GM23338 (cell line): Measurements from ENCODE around the gene PBOV1.

Experiments used
- EZH2 ChIP-seq: fragments of 200-600 bp; sonication (generic); IDR thresholded peaks from one replicate; pipeline ENCODE4 v1.8.0; 2017; ENCODE audit warnings: antibody characterized with exemption, mild to moderate bottlenecking, low read depth; ENCODE audit not compliant: unreplicated experiment
- EZH2phosphoT487 ChIP-seq: fragments of 200-600 bp; sonication (generic); IDR thresholded peaks from one replicate; pipeline ENCODE4 v1.8.1; 2018; ENCODE audit warnings: antibody characterized with exemption; ENCODE audit not compliant: unreplicated experiment
- POLR2AphosphoS5 ChIP-seq: IDR thresholded peaks from 2 replicates; pipeline ENCODE4 v1.6.1; 2016; ENCODE audit warnings: antibody characterized with exemption, low read depth
- TF ChIP-seq, protein P1 (sequence below), 2 experiments: fragments of 200-600 bp in 1 of 2; sonication (generic) in 1 of 2; conservative IDR thresholded peaks; 2 replicates each; pipeline versions ENCODE4 v1.5.1 to v1.6.1; 2016 to 2017; ENCODE audit warnings: antibody characterized with exemption in 2 of 2, low read depth in 2 of 2, mild to moderate bottlenecking in 2 of 2, moderate library complexity in 1 of 2
- TF ChIP-seq, protein P2 (sequence below): IDR thresholded peaks from 2 replicates; pipeline ENCODE4 v1.6.1; 2016; ENCODE audit warnings: antibody characterized with exemption

- TF ChIP-seq, protein P1, sequence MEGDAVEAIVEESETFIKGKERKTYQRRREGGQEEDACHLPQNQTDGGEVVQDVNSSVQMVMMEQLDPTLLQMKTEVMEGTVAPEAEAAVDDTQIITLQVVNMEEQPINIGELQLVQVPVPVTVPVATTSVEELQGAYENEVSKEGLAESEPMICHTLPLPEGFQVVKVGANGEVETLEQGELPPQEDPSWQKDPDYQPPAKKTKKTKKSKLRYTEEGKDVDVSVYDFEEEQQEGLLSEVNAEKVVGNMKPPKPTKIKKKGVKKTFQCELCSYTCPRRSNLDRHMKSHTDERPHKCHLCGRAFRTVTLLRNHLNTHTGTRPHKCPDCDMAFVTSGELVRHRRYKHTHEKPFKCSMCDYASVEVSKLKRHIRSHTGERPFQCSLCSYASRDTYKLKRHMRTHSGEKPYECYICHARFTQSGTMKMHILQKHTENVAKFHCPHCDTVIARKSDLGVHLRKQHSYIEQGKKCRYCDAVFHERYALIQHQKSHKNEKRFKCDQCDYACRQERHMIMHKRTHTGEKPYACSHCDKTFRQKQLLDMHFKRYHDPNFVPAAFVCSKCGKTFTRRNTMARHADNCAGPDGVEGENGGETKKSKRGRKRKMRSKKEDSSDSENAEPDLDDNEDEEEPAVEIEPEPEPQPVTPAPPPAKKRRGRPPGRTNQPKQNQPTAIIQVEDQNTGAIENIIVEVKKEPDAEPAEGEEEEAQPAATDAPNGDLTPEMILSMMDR (conservative IDR thresholded peaks at IDR 0.05; ENCODE audit: low read depth in 2 of 2), result no peak
- TF ChIP-seq POLR2AphosphoS5 (no peak), EZH2phosphoT487 (no peak), EZH2 (no peak)
- TF ChIP-seq, protein P2, sequence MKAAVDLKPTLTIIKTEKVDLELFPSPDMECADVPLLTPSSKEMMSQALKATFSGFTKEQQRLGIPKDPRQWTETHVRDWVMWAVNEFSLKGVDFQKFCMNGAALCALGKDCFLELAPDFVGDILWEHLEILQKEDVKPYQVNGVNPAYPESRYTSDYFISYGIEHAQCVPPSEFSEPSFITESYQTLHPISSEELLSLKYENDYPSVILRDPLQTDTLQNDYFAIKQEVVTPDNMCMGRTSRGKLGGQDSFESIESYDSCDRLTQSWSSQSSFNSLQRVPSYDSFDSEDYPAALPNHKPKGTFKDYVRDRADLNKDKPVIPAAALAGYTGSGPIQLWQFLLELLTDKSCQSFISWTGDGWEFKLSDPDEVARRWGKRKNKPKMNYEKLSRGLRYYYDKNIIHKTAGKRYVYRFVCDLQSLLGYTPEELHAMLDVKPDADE, result no peak
These were observed 16.5 kb downstream of the PBOV1 start for GRCh38 chr6:138201836-138202235.
